Esophagus (tissue), 2 donors: ENCODE data around the gene KCNQ5. TPM values are rescaled to one million over a fixed set of nuclear protein-coding genes. Genes with fewer than 3 reads are reported as not detected.

ENCODE experiments used
- H3K27ac ChIP-seq, 2 donors: one replicate each; pipeline ENCODE4 v1.5.1; 2013; ENCODE audit warnings: low read depth in 2 of 2, mild to moderate bottlenecking in 2 of 2, inconsistent platforms in 1 of 2, low read length in 1 of 2, moderate library complexity in 1 of 2
- H3K27me3 ChIP-seq, 2 donors: one replicate each; pipeline ENCODE4 v1.6.1; 2013; ENCODE audit warnings: low read length in 2 of 2, control low read depth in 1 of 2, mild to moderate bottlenecking in 1 of 2; ENCODE audit not compliant: insufficient read depth in 2 of 2, control insufficient read depth in 1 of 2
- H3K36me3 ChIP-seq, 2 donors: one replicate each; pipeline ENCODE4 v1.6.1; 2013; ENCODE audit warnings: low read length in 1 of 2; ENCODE audit not compliant: control insufficient read depth in 2 of 2, insufficient read depth in 2 of 2
- H3K4me1 ChIP-seq, 2 donors: one replicate each; pipeline ENCODE4 v1.6.1; 2013; ENCODE audit warnings: low read length in 1 of 2; ENCODE audit not compliant: control insufficient read depth in 2 of 2, insufficient read depth in 2 of 2
- H3K4me3 ChIP-seq, 2 donors: one replicate each; pipeline ENCODE4 v1.5.1; 2013; ENCODE audit warnings: low read length in 2 of 2, mild to moderate bottlenecking in 2 of 2, low read depth in 1 of 2, moderate library complexity in 1 of 2
- H3K9me3 ChIP-seq, 2 donors: one replicate each; pipeline ENCODE4 v1.6.1; 2013; ENCODE audit warnings: mild to moderate bottlenecking in 2 of 2, low read depth in 1 of 2, low read length in 1 of 2, moderate library complexity in 1 of 2; ENCODE audit not compliant: control insufficient read depth in 2 of 2, insufficient read depth in 1 of 2
- WGBS, 2 donors: extraction: QIAGEN DNeasy Blood & Tissue Kit; methylation state at CpG; one replicate each; pipeline ENCODE4 v1.1.7; 2013; 5-methylcytosine and 5-hydroxymethylcytosine counted together
- polyA plus RNA-seq, 2 donors: library from polyadenylated mRNA; stranded (reverse); fragments of 200-250 nt; gene quantifications; one replicate each; pipeline ENCODE4 v1.2.3, GENCODE V29; 2013
- donor health status: healthy with polysubstance abuse.
- donor health status: Bipolar disorder and iron deficiency.

The KCNQ5 gene
- polyA plus RNA-seq, 2 donors, result 0.18 to 0.22 TPM

DNA sequence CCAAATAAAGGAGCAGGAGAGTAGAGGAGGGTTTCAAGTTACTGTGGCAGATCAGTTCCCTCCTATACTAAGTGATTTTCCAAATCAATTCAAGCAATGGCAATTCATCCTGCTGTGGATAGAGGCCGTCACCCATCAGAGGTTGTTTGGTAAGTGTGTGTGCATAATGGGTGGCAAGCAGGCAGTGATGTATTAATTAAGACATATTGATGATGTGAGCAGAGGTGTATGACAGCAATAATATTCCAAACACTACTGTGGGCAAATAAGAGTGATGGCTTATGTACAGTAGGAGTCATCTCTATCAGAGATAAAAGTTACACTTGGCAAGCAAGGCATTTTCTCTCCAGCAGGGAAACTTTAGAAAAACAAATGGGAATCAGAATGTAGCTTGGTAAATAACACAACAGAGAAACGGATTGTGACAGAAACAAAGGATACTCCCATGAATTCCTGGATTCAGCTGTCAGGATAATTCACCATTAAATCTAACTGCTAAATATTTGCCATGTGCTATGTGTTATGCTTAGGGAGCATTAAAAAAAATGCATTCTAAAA lies 407.1 kb downstream of the KCNQ5 start:
- no peak overlapping the region for H3K4me3 ChIP-seq
- 67 to 69% methylated on average over 2 of the region's 2 CpGs for WGBS, 2 donors
- no peaks in the 10 kb centered on the region for H3K9me3 ChIP-seq

DNA sequence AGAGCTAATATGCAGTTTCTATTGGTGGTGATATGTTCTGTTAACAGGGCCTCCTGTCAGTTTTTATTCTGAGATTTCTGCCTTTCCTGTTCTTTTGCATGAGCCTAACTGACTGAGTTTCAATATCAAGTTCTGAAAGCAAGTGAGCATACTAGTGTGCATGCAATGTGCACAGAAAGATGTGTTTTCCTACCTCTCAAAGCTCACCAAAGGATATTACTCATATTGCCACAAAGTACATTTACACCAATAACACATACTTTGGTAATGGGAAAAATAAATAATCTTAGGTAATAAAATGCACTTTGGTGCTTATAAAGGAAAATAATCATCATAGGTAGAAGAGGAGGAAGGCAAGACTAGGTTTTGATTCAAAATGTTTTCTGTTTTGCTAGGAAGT lies 408.4 kb downstream of the KCNQ5 start:
- H3K4me3 ChIP-seq, result no peak overlapping the region
- H3K36me3 ChIP-seq, result no peaks in the 10 kb centered on the region
- H3K27ac ChIP-seq, result no peak overlapping the region
- no peaks in the 10 kb centered on the region for H3K27me3 ChIP-seq
- no peaks in the 10 kb centered on the region for H3K9me3 ChIP-seq
- no peaks in the 10 kb centered on the region for H3K4me1 ChIP-seq

More for the DNA sequence above, 407.1 kb downstream of the KCNQ5 start:
- Histone ChIP-seq H3K36me3 (no peaks in the 10 kb centered on the region), H3K4me1 (no peaks in the 10 kb centered on the region), H3K27me3 (peaks cover 0 to under 1% of the 10 kb centered on the region in 2 donors), H3K27ac (no peak overlapping the region)

DNA sequence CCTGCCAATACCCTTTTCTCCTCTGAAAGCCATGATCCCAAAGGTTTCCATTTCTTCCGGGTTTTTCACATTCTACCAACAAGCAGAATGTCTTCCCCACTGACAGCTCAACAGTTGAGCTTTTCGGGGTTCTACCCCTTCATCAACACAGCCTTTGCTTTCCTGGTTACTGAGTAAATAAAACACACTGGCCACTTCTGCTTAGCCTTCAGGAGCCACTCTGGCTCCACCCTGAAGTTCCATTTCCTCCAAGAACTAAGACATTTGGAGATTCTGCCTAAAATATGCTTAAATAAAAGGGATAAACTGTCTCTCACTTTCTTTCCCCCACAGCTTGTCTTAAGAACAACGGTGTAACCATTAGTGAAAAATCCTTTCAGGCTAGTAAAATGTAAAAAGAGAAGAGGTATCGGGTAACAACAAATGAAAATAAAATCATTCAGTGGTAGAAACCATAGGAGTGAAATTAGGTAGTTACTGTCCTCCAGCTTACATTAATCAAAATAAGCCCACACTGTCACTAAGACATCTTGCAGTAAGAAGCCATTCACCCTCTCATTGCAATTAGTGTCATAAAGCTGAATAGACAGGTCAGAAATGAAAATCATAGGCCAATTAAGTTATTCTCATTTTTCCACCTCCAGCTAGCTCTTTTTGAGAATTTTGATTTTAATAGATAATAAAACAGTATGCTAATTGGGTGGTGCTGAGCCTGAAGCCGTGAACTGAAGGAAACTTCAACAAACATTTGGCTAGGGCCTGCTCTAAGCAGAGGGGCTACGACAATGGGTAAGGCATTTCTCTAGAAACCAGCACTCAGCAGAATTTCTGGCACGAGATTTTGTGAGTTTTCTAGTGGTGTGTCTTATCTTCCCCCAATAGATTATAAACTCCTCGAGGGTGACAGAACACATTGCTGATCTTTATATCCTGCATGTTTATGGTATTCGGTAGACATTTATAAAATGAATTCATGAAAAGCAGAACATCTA lies 409.2 kb downstream of the KCNQ5 start:
- no peaks in the 10 kb centered on the region for H3K36me3 ChIP-seq
- no peaks in the 10 kb centered on the region for H3K4me1 ChIP-seq
- 79 to 82% methylated on average over 9 of the region's 9 CpGs for WGBS, 2 donors
- H3K9me3 ChIP-seq, result no peaks in the 10 kb centered on the region
- H3K4me3 ChIP-seq, result no peak overlapping the region
- no peak overlapping the region for H3K27ac ChIP-seq
- no peaks in the 10 kb centered on the region for H3K27me3 ChIP-seq

DNA sequence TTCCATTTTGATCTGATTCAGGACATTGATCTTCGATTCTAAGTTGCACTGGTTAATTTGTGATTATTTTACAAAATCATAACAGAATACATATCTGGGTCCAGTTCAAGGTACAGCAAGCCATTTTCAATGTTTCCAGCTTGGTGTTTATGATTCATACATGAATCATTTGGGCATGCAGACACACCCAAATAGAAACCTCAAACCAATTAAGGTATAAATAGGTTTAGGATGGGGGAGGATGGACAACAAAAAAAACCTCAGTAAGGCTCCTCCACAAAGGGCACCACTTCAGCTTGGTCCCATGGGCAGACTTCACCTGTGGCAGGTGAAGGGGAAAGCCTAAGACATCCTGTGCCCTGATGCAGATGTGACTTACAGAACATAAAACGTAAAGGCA lies 410.7 kb downstream of the KCNQ5 start:
- H3K36me3 ChIP-seq, result no peaks in the 10 kb centered on the region
- no peak overlapping the region for H3K27ac ChIP-seq
- no peaks in the 10 kb centered on the region for H3K4me1 ChIP-seq
- WGBS, 2 donors, result 59 to 79% methylated on average over 2 of the region's 2 CpGs
- no peaks in the 10 kb centered on the region for H3K9me3 ChIP-seq
- no peak overlapping the region for H3K4me3 ChIP-seq
- no peaks in the 10 kb centered on the region for H3K27me3 ChIP-seq

DNA sequence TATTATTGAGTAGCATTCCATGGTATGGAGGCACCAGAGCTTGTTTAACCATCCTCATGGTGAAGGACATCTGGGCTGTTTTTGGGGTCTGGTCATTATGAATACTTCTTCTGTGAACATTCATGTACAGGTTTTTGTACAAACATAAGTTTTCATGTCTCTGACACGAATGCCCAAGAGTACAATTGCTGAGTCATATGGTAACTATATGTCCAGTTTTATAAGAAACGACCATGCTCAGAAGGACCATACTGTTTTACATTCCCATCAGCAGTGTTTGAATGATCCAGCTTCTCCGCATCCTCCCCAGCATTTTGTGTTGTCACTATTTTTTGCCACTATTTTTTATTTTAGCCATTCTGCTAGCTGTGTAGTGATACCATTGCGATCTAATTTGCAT lies 414.8 kb downstream of the KCNQ5 start:
- no peaks in the 10 kb centered on the region for H3K36me3 ChIP-seq

GRCh38 chr6:73041051-73041450 lies 419.2 kb downstream of the KCNQ5 start:
- Histone ChIP-seq H3K27me3 (no peaks in the 10 kb centered on the region), H3K4me1 (no peaks in the 10 kb centered on the region), H3K9me3 (no peaks in the 10 kb centered on the region), H3K4me3 (no peak overlapping the region), H3K36me3 (no peaks in the 10 kb centered on the region), H3K27ac (no peak overlapping the region)
- WGBS, 2 donors, result 70 to 77% methylated on average over 3 of the region's 3 CpGs

More for the DNA sequence above, 414.8 kb downstream of the KCNQ5 start:
- Histone ChIP-seq H3K27ac (no peak overlapping the region), H3K9me3 (no peaks in the 10 kb centered on the region), H3K27me3 (no peaks in the 10 kb centered on the region), H3K4me3 (no peak overlapping the region), H3K4me1 (no peaks in the 10 kb centered on the region)
- WGBS, 2 donors, result 82 to 84% methylated on average over 4 of the region's 4 CpGs

GRCh38 chr6:73042892-73043291 lies 421.0 kb downstream of the KCNQ5 start:
- H3K4me3 ChIP-seq, result no peak overlapping the region
- H3K36me3 ChIP-seq, result no peaks in the 10 kb centered on the region
- H3K9me3 ChIP-seq, result no peaks in the 10 kb centered on the region
- H3K4me1 ChIP-seq, result no peaks in the 10 kb centered on the region
- no peak overlapping the region for H3K27ac ChIP-seq
- WGBS, 2 donors, result 97% methylated on average over 1 of the region's 1 CpG
- H3K27me3 ChIP-seq, result no peaks in the 10 kb centered on the region

- Histone ChIP-seq H3K9me3 (no peaks in the 10 kb centered on the region), H3K4me1 (no peaks in the 10 kb centered on the region), H3K4me3 (no peak overlapping the region), H3K27me3 (no peaks in the 10 kb centered on the region), H3K36me3 (no peaks in the 10 kb centered on the region), H3K27ac (no peak overlapping the region)
- 79 to 86% methylated on average over 1 of the region's 1 CpG for WGBS, 2 donors
These were observed 421.6 kb downstream of the KCNQ5 start for GRCh38 chr6:73043446-73043845.

DNA sequence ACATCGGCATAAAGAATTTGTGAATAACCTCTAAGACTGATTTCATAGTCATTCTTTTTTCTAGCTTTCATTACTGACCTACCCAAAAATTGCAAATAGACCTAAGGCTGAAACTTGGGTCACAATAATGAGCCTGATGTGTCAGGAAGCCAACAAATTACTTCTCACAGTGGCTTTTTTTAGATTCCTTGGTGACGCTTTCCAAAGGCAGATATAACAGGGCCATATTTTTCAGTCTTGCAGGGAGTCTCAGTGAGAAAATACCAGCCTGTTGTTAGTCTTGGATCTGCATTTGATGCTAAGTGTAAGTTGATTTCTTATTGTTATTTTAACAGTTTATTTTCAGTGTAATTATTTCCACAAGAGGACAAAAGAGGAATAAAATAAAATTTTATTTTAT lies 423.7 kb downstream of the KCNQ5 start:
- Histone ChIP-seq H3K36me3 (no peaks in the 10 kb centered on the region), H3K4me3 (no peak overlapping the region), H3K4me1 (no peaks in the 10 kb centered on the region), H3K27me3 (no peaks in the 10 kb centered on the region), H3K9me3 (no peaks in the 10 kb centered on the region), H3K27ac (no peak overlapping the region)
- WGBS, 2 donors, result 86 to 88% methylated on average over 2 of the region's 2 CpGs

GRCh38 chr6:73047801-73048200 lies 425.9 kb downstream of the KCNQ5 start:
- WGBS, 2 donors, result 27 to 32% methylated on average over 2 of the region's 2 CpGs
- H3K27ac ChIP-seq, result no peak overlapping the region
- H3K4me1 ChIP-seq, result no peaks in the 10 kb centered on the region
- no peak overlapping the region for H3K4me3 ChIP-seq
- H3K27me3 ChIP-seq, result no peaks in the 10 kb centered on the region
- H3K36me3 ChIP-seq, result no peaks in the 10 kb centered on the region
- H3K9me3 ChIP-seq, result no peaks in the 10 kb centered on the region
